ENCODE results near the gene LHX3. TPM values are rescaled to one million over a fixed set of nuclear protein-coding genes. Genes with fewer than 3 reads are reported as not detected.

Gene LHX3
- total and polyA plus RNA-seq, 2 of the 8 experiments (the other 6 are each of a cell fraction or from before 2014, with no cell fraction given): 0.02 TPM; not detected in 1

- TF ChIP-seq ATF2 (IDR thresholded peaks at IDR 0.05; ENCODE audit: low read length) (no peak), SIN3A (conservative IDR thresholded peaks at IDR 0.05 in 1 of 2, IDR thresholded peaks at IDR 0.05 in 1 of 2; ENCODE audit: low read depth in 1 of 2, low read length in 2 of 2) (no peak), MAFK (IDR thresholded peaks at IDR 0.05; ENCODE audit: low read depth, low read length) (no peak), RXRA (IDR thresholded peaks at IDR 0.05; ENCODE audit: insufficient read depth, low read depth, low read length) (no peak), KDM5A (IDR thresholded peaks at IDR 0.05; ENCODE audit: low read length) (no peak), NANOG (IDR thresholded peaks at IDR 0.05; ENCODE audit: insufficient read depth, low read depth, low read length, poor library complexity, severe bottlenecking) (no peak), ATF3 (IDR thresholded peaks at IDR 0.05; ENCODE audit: insufficient read depth, low read depth, low read length) (no peak)
Measured at GRCh38 chr9:136178061-136178772, 26.7 kb downstream of the LHX3 start (continued).

Data from H1 (cell line).